Ishikawa (cell line): ENCODE results near the gene RPUSD4.

Experiments used
- CEBPB ChIP-seq: IDR thresholded peaks from 2 replicates; pipeline ENCODE4 v1.6.1; 2012
- CREB1 ChIP-seq: IDR thresholded peaks from 2 replicates; pipeline ENCODE4 v1.6.1; 2012; ENCODE audit warnings: low read depth
- EGR1 ChIP-seq: IDR thresholded peaks from 2 replicates; pipeline ENCODE4 v1.6.1; 2012
- EP300 ChIP-seq: IDR thresholded peaks from 2 replicates; pipeline ENCODE4 v1.6.1; 2012; ENCODE audit warnings: borderline replicate concordance
- FOXM1 ChIP-seq: IDR thresholded peaks from 2 replicates; pipeline ENCODE4 v1.6.1; 2012; ENCODE audit warnings: low read depth, borderline replicate concordance
- NFIC ChIP-seq: IDR thresholded peaks from 2 replicates; pipeline ENCODE4 v1.6.1; 2012
- RAD21 ChIP-seq: IDR thresholded peaks from 2 replicates; pipeline ENCODE4 v1.6.1; 2012; ENCODE audit warnings: low read depth
- TAF1 ChIP-seq: IDR thresholded peaks from 2 replicates; pipeline ENCODE4 v1.6.1; 2012; ENCODE audit warnings: low read depth, mild to moderate bottlenecking
- TCF12 ChIP-seq: IDR thresholded peaks from 2 replicates; pipeline ENCODE4 v1.6.1; 2012; ENCODE audit warnings: low read depth
- TEAD4 ChIP-seq: IDR thresholded peaks from 2 replicates; pipeline ENCODE4 v1.6.1; 2012
- YY1 ChIP-seq: IDR thresholded peaks from 2 replicates; pipeline ENCODE4 v1.6.1; 2012; ENCODE audit warnings: low read depth
- ZBTB7A ChIP-seq: IDR thresholded peaks from 2 replicates; pipeline ENCODE4 v1.6.1; 2012; ENCODE audit warnings: low read depth
- TF ChIP-seq, protein P1 (sequence below): IDR thresholded peaks from 2 replicates; pipeline ENCODE4 v1.6.1; 2012
- TF ChIP-seq, protein P2 (sequence below): IDR thresholded peaks from 2 replicates; pipeline ENCODE4 v1.6.1; 2012
- TF ChIP-seq, protein P3 (sequence below): IDR thresholded peaks from 2 replicates; pipeline ENCODE4 v1.6.1; 2012; ENCODE audit warnings: low read depth, mild to moderate bottlenecking

RPUSD4 gene

DNA sequence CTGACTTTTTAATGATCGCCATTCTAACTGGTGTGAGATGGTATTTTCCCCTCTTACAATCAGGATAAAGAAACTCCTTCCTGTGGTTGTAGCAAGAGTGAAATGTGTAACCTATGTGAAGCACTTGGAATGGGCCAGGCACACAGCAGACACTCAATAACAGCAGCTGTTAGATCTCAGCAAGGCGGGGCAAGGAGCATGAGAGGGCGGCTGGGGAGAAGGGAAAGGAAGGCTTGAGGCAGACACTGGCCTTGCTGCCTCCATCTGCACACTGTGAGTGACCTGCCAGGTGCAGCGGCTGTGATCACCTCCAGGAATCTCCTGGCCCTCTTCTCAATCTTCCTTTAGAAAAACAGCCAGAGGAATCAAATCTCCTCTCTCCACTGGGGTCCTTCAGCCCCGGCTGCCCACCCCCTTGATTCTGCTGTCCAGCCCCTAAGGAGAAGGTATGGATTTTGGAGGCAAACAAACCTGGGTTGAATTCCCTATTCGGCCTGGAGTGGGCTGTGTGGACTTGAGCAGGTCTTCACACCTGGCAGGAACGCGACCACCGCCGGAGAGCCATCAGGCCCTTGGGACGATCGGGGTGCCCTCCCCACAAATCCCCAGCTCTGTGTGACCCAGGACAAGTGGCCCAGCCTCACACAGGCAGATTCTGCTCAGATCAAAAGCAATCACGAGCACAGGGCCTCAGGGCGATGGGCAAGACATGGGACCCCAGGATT is 49.0 kb downstream of the RPUSD4 start:
- no peak for TF ChIP-seq EP300
- TF ChIP-seq ZBTB7A, result no peak
- TF ChIP-seq, protein P1, sequence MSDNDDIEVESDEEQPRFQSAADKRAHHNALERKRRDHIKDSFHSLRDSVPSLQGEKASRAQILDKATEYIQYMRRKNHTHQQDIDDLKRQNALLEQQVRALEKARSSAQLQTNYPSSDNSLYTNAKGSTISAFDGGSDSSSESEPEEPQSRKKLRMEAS, result no peak
- TF ChIP-seq, protein P2, sequence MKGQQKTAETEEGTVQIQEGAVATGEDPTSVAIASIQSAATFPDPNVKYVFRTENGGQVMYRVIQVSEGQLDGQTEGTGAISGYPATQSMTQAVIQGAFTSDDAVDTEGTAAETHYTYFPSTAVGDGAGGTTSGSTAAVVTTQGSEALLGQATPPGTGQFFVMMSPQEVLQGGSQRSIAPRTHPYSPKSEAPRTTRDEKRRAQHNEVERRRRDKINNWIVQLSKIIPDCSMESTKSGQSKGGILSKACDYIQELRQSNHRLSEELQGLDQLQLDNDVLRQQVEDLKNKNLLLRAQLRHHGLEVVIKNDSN, result no peak
- no peak for TF ChIP-seq TCF12
- TF ChIP-seq FOXM1, result no peak
- no peak for TF ChIP-seq NFIC
- no peak for TF ChIP-seq TAF1
- no peak for TF ChIP-seq EGR1
- TF ChIP-seq TEAD4, result no peak
- TF ChIP-seq, protein P3, sequence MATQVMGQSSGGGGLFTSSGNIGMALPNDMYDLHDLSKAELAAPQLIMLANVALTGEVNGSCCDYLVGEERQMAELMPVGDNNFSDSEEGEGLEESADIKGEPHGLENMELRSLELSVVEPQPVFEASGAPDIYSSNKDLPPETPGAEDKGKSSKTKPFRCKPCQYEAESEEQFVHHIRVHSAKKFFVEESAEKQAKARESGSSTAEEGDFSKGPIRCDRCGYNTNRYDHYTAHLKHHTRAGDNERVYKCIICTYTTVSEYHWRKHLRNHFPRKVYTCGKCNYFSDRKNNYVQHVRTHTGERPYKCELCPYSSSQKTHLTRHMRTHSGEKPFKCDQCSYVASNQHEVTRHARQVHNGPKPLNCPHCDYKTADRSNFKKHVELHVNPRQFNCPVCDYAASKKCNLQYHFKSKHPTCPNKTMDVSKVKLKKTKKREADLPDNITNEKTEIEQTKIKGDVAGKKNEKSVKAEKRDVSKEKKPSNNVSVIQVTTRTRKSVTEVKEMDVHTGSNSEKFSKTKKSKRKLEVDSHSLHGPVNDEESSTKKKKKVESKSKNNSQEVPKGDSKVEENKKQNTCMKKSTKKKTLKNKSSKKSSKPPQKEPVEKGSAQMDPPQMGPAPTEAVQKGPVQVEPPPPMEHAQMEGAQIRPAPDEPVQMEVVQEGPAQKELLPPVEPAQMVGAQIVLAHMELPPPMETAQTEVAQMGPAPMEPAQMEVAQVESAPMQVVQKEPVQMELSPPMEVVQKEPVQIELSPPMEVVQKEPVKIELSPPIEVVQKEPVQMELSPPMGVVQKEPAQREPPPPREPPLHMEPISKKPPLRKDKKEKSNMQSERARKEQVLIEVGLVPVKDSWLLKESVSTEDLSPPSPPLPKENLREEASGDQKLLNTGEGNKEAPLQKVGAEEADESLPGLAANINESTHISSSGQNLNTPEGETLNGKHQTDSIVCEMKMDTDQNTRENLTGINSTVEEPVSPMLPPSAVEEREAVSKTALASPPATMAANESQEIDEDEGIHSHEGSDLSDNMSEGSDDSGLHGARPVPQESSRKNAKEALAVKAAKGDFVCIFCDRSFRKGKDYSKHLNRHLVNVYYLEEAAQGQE, result no peak
- no peak for TF ChIP-seq RAD21
- no peak for TF ChIP-seq CREB1

DNA sequence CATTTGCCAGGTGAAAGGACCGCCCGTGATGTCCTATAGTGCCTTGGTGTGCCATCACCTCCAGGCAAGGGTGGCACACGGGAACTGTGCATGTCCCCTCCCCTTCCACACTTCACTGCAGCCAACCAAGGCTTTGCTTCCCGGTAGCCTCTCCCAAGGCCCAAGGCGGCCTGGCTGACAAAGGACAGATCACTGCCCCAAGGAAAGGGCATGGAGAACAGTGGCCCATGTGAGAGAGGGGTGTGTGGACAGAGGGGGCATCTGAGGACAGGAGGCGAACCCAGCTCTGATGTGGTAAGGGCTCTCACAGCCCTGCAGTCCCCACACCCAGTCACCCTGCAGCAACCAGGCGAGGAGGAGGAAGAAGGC is 50.4 kb downstream of the RPUSD4 start:
- TF ChIP-seq, protein P1, result no peak
- TF ChIP-seq TCF12, result no peak
- no peak for TF ChIP-seq CEBPB
- no peak for TF ChIP-seq CREB1
- TF ChIP-seq, protein P2, result no peak

DNA sequence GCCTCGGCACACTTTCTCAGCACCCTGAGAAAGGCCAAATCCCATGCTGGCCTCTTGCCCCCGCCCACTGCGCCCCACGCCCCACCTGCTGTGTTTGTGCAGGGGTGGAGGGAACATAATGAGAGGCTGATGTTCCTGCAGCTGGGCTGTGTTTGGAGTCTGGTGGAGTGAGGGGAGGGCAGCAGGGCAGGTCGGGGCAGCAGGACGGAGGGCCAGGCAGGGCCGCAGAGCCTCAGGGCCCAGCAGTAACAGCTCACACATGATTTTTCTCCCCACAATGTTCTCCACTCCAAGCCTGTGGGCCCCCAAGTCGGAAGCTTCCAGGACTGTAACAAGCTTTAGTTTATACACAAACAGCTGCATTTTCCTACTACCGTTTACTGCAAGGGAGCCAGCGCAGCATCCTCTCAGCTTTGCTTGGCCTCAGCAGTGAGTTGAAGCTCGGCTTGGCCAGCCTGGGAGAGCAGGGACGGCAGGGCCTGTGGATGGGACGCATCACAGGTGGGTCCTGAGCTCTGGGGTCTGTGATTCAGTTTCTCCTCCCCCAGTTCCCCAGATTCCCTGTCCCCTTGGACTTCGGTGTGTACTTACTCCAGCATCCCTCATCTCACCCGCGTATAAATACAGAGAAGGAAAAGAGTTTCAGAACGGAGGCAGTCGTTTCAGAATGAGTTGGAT is 51.0 kb downstream of the RPUSD4 start:
- no peak for TF ChIP-seq RAD21
- TF ChIP-seq, protein P3, result no peak
- no peak for TF ChIP-seq ZBTB7A
- TF ChIP-seq FOXM1, result no peak
- TF ChIP-seq TAF1, result no peak
- TF ChIP-seq NFIC, result no peak
- TF ChIP-seq EP300, result no peak
- no peak for TF ChIP-seq CREB1
- TF ChIP-seq, protein P1, result no peak
- no peak for TF ChIP-seq EGR1
- no peak for TF ChIP-seq TEAD4
- no peak for TF ChIP-seq TCF12
- no peak for TF ChIP-seq YY1
- TF ChIP-seq, protein P2, result no peak

DNA sequence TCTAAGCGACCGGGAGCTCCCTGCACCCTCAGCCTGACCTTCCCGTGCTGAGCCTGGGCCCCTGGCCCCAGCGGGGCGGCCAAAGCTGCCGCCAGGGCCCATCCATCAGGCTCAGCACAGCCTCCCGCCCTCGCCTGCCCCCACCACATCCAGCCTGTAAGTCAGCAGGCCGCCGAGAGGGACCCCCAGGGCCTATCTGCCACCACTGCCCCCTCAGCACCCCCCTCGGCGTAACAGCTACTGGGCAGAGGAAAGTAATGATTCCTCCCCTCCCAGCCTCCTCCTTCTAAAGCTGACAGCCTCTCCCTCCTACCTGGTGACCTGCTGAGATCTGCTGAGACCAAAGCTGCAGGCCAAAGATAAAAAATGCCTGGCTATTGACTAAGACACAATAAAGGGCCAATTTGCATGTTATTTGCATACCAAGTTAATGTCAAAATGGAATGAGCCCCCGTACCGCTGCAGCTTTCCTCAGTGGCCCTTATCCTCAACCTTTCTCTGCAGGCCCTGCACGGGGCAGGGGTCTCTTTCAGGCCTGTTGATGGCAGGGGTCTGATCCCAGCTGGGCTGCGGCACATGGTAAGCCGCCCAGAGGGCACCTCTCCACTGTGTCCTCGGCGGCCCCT is 51.6 kb downstream of the RPUSD4 start:
- TF ChIP-seq CREB1, result no peak
- no peak for TF ChIP-seq EGR1
- no peak for TF ChIP-seq ZBTB7A
- TF ChIP-seq NFIC, result no peak
- TF ChIP-seq FOXM1, result no peak
- TF ChIP-seq YY1, result no peak
- TF ChIP-seq TAF1, result no peak
